ENCODE results near the gene KCNMA1.

DNA sequence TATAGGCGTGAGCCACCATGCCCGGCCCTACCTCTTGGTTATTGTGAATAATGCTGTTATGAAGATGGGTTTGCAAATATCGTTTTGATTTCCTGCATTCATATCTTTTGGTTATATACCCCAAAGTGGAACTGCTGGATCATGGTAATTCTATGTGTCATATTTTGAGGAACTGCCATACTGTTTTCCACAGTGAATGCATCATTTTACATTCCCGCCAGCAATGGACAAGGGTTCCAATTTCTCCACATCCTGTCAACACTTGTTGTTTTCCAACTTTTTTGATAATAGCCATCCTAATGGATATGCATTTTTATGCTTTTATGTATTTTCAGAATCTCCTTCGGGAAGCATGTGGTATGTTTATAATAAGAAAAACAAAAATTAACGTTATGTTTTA lies 128.2 kb downstream of the KCNMA1 start:
- no peak for TF ChIP-seq POLR2A (IDR thresholded peaks at IDR 0.05; ENCODE audit: extremely low read depth, insufficient read length)
- TF ChIP-seq, protein P1, sequence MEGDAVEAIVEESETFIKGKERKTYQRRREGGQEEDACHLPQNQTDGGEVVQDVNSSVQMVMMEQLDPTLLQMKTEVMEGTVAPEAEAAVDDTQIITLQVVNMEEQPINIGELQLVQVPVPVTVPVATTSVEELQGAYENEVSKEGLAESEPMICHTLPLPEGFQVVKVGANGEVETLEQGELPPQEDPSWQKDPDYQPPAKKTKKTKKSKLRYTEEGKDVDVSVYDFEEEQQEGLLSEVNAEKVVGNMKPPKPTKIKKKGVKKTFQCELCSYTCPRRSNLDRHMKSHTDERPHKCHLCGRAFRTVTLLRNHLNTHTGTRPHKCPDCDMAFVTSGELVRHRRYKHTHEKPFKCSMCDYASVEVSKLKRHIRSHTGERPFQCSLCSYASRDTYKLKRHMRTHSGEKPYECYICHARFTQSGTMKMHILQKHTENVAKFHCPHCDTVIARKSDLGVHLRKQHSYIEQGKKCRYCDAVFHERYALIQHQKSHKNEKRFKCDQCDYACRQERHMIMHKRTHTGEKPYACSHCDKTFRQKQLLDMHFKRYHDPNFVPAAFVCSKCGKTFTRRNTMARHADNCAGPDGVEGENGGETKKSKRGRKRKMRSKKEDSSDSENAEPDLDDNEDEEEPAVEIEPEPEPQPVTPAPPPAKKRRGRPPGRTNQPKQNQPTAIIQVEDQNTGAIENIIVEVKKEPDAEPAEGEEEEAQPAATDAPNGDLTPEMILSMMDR (IDR thresholded peaks at IDR 0.05; ENCODE audit: low read depth, low read length), result no peak
- no peak for TF ChIP-seq MYC (IDR thresholded peaks at IDR 0.05; ENCODE audit: low read depth, low read length)
- TF ChIP-seq, protein P2, sequence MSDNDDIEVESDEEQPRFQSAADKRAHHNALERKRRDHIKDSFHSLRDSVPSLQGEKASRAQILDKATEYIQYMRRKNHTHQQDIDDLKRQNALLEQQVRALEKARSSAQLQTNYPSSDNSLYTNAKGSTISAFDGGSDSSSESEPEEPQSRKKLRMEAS (IDR thresholded peaks at IDR 0.05; ENCODE audit: low read depth, low read length), result no peak

Data from NB4 (cell line).